C4-2B (cell line): ENCODE data around the gene HECW1.

Experiments used
- ZFX ChIP-seq: fragments of 450-650 bp; IDR thresholded peaks from 2 replicates; pipeline ENCODE4 v1.6.1; 2017
- TF ChIP-seq, protein P1 (sequence below): fragments of 450-650 bp; conservative IDR thresholded peaks from 2 replicates; pipeline ENCODE4 v1.5.1; 2017; ENCODE audit warnings: mild to moderate bottlenecking

DNA sequence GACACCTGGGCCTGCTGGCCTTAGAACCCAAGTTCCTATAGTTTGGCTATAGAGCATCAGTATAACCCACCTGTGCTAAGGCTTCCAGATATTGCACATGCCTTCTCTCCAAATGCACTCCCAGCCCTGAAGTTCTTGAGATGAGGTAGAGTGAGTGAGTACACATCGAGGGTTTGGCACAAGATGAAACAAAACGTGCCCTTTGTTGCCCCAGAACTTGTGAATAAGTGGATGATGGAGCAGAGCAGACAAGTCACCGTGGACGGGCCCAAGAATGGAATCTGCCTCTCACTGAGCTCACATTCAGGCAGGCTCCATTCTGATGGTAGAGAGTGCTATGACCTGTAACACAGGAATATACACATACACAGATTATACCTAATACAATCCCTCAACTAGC, 397.5 kb downstream of the HECW1 start:
- TF ChIP-seq, protein P1, sequence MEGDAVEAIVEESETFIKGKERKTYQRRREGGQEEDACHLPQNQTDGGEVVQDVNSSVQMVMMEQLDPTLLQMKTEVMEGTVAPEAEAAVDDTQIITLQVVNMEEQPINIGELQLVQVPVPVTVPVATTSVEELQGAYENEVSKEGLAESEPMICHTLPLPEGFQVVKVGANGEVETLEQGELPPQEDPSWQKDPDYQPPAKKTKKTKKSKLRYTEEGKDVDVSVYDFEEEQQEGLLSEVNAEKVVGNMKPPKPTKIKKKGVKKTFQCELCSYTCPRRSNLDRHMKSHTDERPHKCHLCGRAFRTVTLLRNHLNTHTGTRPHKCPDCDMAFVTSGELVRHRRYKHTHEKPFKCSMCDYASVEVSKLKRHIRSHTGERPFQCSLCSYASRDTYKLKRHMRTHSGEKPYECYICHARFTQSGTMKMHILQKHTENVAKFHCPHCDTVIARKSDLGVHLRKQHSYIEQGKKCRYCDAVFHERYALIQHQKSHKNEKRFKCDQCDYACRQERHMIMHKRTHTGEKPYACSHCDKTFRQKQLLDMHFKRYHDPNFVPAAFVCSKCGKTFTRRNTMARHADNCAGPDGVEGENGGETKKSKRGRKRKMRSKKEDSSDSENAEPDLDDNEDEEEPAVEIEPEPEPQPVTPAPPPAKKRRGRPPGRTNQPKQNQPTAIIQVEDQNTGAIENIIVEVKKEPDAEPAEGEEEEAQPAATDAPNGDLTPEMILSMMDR, result no peak
- no peak for TF ChIP-seq ZFX
